ENCODE data around the gene KCNMA1.
"Not testable (repeated sequence)": the region's sequence is repeated elsewhere in the genome, so short reads cannot be mapped to it uniquely, and the experiment has no call there.

Gene KCNMA1

GRCh38 chr10:77637532-77638320, at the start of gene KCNMA1:
KCNMA1 (minus strand) TSS chr10:77637808.
- no peak within 1 kb of the TSS for H3K4me3 ChIP-seq (ENCODE audit: low read depth, low read length)
- TF ChIP-seq, protein P1, sequence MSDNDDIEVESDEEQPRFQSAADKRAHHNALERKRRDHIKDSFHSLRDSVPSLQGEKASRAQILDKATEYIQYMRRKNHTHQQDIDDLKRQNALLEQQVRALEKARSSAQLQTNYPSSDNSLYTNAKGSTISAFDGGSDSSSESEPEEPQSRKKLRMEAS (IDR thresholded peaks at IDR 0.05; ENCODE audit: low read depth, low read length) = no peak
- TF ChIP-seq, protein P2, sequence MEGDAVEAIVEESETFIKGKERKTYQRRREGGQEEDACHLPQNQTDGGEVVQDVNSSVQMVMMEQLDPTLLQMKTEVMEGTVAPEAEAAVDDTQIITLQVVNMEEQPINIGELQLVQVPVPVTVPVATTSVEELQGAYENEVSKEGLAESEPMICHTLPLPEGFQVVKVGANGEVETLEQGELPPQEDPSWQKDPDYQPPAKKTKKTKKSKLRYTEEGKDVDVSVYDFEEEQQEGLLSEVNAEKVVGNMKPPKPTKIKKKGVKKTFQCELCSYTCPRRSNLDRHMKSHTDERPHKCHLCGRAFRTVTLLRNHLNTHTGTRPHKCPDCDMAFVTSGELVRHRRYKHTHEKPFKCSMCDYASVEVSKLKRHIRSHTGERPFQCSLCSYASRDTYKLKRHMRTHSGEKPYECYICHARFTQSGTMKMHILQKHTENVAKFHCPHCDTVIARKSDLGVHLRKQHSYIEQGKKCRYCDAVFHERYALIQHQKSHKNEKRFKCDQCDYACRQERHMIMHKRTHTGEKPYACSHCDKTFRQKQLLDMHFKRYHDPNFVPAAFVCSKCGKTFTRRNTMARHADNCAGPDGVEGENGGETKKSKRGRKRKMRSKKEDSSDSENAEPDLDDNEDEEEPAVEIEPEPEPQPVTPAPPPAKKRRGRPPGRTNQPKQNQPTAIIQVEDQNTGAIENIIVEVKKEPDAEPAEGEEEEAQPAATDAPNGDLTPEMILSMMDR (IDR thresholded peaks at IDR 0.05; ENCODE audit: low read depth, low read length) = no peak
- TF ChIP-seq POLR2A (IDR thresholded peaks at IDR 0.05; ENCODE audit: extremely low read depth, insufficient read length) (no peak), MYC (IDR thresholded peaks at IDR 0.05; ENCODE audit: low read depth, low read length) (no peak)
- DNase-seq (ENCODE audit: low read depth) = no peak

GRCh38 chr10:77686650-77687417, 49.2 kb upstream of the KCNMA1 start:
- no peak for DNase-seq (ENCODE audit: low read depth)
- TF ChIP-seq, protein P2 (IDR thresholded peaks at IDR 0.05; ENCODE audit: low read depth, low read length) = no peak
- TF ChIP-seq MYC (IDR thresholded peaks at IDR 0.05; ENCODE audit: low read depth, low read length) = no peak
- TF ChIP-seq, protein P1 (IDR thresholded peaks at IDR 0.05; ENCODE audit: low read depth, low read length) = no peak
- TF ChIP-seq POLR2A (IDR thresholded peaks at IDR 0.05; ENCODE audit: extremely low read depth, insufficient read length) = no peak
- H3K4me3 ChIP-seq (ENCODE audit: low read depth, low read length) = no peak overlapping the region

DNA sequence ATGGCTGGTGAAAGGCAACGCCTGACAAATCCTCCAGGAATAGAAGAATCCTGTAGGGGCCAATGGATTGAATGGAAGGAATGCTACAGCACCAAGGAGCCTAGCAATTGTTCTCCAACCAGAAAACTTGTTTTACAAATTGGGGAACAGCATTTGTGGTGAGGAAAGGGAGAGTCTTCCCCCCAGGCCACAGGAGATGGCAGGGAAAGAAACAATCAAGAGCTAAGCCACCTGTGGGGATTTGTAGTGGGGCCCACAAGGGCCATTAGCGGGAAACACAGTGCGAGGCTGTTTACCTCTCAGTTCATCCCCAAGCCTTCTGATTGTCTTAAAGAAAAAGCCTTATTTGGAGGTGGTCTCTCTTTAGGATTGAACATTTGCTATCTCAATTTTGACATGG, 48.5 kb upstream of the KCNMA1 start:
- H3K4me3 ChIP-seq (ENCODE audit: low read depth, low read length) = no peak overlapping the region
- TF ChIP-seq, protein P2 (IDR thresholded peaks at IDR 0.05; ENCODE audit: low read depth, low read length) = no peak
- TF ChIP-seq POLR2A (IDR thresholded peaks at IDR 0.05; ENCODE audit: extremely low read depth, insufficient read length) = no peak
- TF ChIP-seq, protein P1 (IDR thresholded peaks at IDR 0.05; ENCODE audit: low read depth, low read length) = no peak
- TF ChIP-seq MYC (IDR thresholded peaks at IDR 0.05; ENCODE audit: low read depth, low read length) = no peak
- DNase-seq (ENCODE audit: low read depth) = no peak

DNA sequence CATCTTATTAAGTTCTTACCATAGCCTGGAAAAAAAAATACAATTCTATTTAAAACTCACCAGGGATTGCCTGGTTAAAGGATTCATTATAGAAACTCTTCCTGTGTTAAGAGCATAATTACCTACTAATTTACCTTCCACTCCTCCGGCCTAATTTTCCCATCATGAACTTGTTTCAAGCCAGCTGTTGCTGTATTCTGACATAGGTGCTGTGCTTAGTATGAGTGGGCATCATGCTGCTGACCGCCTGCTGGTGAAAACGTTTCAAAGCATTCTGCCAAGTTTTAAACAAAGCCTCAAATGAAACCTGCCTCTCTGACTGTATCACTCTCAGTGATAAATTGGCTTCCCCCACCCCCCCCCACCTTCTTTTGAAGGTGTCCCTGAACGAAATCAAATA, 47.8 kb upstream of the KCNMA1 start:
- H3K4me3 ChIP-seq (ENCODE audit: low read depth, low read length) = no peak overlapping the region
- DNase-seq (ENCODE audit: low read depth) = no peak
- TF ChIP-seq, protein P2 (IDR thresholded peaks at IDR 0.05; ENCODE audit: low read depth, low read length) = no peak
- TF ChIP-seq, protein P1 (IDR thresholded peaks at IDR 0.05; ENCODE audit: low read depth, low read length) = no peak
- TF ChIP-seq POLR2A (IDR thresholded peaks at IDR 0.05; ENCODE audit: extremely low read depth, insufficient read length) (no peak), MYC (IDR thresholded peaks at IDR 0.05; ENCODE audit: low read depth, low read length) (no peak)

GRCh38 chr10:77683088-77683432, 45.5 kb upstream of the KCNMA1 start:
- not testable (repeated sequence) for DNase-seq (ENCODE audit: low read depth); H3K4me3 ChIP-seq (ENCODE audit: low read depth, low read length)

DNA sequence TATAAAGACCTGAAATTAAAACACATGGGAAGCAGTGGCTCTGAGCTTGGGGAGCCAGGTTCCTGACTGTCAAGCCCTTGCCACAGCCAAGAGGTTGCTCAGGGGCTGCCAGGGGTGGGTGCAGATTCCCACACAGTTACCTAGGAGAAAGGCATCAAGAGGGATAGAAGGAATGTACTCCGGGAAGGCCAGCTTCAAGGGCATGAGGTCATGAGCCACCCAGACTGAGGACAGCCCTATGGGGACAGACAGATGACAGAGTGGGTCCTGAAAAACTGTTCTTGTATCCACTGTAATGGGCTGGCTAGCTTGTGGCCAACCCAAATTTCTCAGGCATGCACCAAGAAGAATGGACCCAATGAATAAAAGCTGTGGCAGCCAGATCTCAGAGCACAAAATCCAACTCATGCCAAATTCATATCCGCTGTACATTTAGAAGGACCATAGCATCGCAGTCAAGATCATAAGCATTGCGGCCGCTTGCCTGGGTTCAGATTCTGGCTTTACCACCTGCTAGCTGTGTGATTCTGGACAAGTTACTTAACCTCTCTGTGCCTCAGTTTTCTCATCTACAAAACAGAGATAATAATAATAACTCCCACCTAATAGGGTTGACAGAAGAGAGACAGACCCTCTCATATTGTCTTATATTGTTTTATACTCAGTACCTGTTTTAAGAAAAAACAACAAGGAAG, 44.9 kb upstream of the KCNMA1 start:
- TF ChIP-seq, protein P2 (IDR thresholded peaks at IDR 0.05; ENCODE audit: low read depth, low read length) = no peak
- TF ChIP-seq, protein P1 (IDR thresholded peaks at IDR 0.05; ENCODE audit: low read depth, low read length) = no peak
- TF ChIP-seq POLR2A (IDR thresholded peaks at IDR 0.05; ENCODE audit: extremely low read depth, insufficient read length) = no peak
- TF ChIP-seq MYC (IDR thresholded peaks at IDR 0.05; ENCODE audit: low read depth, low read length) = no peak
- no peak overlapping the region for H3K4me3 ChIP-seq (ENCODE audit: low read depth, low read length)
- DNase-seq (ENCODE audit: low read depth) = no peak

Data from NB4 (cell line).